GM23248 (cell line): ENCODE data around the gene C5.

Experiments
- EZH2 ChIP-seq: fragments of 200-600 bp; sonication (generic); IDR thresholded peaks from 2 replicates; pipeline ENCODE4 v1.6.1; 2018; ENCODE audit warnings: antibody characterized with exemption, mild to moderate bottlenecking; ENCODE audit not compliant: insufficient read depth, poor library complexity, severe bottlenecking
- EZH2phosphoT487 ChIP-seq: fragments of 200-600 bp; sonication (generic); IDR thresholded peaks from 2 replicates; pipeline ENCODE4 v1.6.1; 2018; ENCODE audit warnings: antibody characterized with exemption, moderate library complexity, mild to moderate bottlenecking, low read depth; ENCODE audit not compliant: insufficient read depth

DNA sequence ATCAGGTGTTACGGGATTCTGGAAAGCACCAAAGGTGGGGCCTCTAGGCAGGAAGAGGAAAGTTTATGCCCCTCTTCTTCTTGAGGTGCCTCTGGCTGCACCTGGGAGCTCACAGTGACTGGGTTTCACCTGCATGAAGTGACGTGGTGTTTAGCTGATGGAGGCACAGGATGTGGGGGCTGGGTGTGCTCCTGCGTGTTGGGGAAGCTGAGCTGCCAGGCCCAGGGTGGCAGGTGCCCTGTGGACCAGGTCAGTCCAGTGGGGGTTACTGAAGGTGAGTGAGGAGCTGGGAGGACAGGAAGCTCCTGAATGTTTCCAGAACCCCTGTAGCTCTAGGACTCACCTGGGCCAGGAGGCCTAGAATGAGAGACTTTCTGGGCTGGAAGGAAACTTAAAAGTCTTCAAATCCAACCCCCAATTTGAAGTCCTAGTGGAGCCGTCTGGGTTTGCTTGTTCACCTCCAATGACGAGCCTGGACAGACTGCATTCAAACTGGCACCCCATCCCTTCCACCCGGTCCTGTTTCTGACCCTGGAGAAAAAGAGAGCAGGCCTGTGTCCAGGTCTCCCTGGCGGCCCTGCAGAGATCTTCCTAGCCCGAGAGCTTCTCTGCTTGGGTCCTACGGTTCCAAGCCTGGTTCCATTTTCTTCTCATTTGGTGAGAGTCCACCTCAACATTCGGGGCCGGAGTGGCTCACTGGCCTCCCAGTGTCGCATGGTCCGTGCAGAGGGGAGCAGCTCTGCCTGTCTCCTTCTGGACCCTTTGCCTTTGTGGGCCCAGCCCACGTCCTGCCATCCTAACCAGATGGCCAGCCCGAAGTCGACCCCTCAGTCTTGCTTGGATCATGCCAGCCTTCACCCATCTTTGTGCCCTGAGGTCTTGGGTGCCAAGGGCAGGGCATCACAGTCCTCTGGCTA lies 145.8 kb downstream of the C5 start:
- TF ChIP-seq EZH2 (no peak), EZH2phosphoT487 (no peak)
